Measurements from ENCODE around the gene DCST1.

The DCST1 gene

DNA sequence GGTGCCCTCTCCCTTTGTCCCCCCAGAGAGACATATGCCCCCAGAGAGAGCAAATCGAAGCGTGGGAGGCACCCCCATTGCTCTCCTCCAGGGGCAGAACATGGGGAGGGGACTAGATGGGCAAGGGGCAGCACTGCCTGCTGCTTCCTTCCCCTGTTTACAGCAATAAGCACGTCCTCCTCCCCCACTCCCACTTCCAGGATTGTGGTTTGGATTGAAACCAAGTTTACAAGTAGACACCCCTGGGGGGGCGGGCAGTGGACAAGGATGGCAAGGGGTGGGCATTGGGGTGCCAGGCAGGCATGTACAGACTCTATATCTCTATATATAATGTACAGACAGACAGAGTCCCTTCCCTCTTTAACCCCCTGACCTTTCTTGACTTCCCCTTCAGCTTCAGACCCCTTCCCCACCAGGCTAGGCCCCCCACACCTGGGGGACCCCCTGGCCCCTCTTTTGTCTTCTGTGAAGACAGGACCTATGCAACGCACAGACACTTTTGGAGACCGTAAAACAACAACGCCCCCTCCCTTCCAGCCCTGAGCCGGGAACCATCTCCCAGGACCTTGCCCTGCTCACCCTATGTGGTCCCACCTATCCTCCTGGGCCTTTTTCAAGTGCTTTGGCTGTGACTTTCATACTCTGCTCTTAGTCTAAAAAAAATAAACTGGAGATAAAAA lies 53.4 kb downstream of the DCST1 start:
- DNase-seq (ENCODE audit: low read depth) = no peak

DNA sequence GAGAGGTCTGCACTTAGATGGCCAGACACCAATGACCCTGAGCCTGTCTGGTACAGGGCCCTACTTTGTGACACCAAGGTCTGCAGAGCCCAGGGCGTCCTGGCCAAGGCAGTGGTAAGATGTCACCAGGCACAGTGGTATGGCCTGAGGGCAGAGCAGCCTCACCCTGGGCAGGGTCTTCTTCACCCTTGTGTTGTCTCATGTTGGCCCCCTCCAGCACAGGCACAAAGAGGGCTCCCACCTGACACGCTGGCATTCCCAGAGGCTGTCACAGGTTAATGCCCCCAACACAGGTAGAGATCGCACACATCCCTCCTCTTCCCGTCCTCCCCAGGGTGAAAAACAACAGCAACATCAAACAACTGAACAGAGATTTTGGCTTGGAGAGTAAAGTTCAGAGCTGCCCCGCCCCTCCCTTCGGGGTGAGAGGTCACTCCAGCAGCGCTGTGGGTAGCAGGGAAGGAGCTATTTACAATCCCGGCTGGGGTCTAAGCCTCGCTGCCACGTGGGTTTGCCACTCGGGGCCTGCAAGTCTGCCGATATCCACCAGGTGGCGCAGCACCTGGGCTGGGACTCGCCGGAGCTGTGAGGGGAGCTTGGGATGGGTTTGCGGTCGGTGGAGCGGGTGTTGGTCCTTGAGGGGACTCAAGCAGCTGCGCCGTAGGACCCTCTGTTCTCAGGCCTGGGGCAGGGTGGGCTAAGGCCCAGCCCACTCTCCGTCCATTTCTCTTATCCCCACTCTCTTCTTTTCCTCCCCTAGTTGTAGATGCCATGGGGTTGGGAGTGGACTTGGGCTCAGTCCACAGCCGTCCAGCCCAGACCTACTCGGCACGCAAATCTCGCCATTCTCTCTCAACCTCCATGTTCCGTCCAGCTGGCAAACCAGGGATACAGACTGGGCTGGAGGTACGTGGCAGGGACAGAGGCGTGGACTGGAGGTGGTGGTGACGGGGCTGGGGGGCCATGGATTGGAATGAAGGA lies 57.7 kb downstream of the DCST1 start:
- DNase-seq (ENCODE audit: low read depth) = peak; percentile 45

DNA sequence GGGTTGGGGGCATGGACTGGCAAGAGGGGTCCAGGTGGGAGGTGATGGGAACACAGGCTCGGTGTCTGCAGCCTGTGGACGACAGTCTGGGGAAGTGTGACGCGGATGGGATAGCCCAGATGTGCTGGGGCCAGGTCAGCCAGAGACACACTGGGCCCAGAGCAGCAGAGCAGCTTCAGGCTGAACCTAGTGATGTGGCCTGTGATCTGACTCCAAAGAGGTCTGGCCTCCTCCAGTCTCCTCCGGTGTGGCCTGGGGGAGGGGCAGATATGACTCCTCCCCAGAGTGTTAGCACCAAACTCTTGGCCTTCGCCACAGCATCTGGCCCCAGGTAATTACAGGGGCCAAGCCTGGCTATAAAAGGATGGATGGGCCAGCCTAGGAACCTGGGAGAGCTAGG lies 58.5 kb downstream of the DCST1 start:
- no peak for DNase-seq (ENCODE audit: low read depth)

DNA sequence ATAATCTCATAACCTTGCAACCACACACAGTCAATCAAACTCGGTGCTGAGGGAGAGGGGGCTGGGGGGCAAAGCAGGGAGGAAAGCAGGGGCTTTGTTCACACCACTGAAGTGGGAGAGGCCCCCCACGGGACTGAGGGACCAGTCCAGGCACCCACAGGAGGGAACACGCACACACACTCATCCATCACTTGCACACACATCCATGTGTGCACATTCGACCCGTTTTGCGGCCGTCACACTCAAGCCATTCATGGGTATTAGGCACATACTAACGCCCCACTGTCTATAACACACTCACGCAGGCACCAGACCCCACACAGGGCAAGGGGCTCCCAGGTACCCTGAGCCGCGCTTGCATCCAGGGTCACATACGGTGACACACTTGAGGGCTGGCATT lies 59.0 kb downstream of the DCST1 start:
- DNase-seq (ENCODE audit: low read depth) = no peak

DNA sequence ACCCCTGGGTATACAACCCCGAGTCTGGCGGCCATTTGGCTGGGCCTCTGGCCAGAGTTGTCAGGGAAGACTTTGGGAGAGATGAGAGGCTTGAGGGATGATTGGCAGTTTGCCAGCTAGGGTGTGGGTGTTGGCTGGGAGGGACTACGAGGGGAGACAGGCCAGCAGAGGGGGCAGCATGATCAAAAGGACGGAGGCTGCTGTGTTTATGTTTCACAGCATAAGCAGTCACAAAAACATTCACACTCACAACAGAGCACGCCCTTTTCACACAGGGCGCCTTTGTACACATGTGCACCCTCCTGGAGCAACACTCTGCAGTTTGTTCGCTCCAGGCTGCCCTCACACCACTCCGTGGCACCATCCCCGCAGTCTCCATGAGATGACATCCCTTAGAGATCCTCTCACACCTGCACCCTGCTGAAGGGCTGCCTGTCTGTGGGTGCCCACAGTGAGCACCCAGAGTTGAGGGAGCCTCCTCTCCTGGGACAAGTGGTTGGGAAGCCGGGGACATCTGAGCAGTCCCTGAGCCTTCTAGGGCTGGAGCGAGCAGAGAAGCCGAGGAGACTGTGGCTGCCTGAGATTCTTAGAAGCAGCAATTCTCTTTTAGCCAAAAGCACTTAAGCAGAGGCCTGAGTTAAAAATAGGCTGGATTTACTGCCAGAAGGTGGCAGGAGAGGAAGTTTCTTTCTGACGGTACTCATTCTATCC lies 60.4 kb downstream of the DCST1 start:
- DNase-seq (ENCODE audit: low read depth) = peak; percentile 27

DNA sequence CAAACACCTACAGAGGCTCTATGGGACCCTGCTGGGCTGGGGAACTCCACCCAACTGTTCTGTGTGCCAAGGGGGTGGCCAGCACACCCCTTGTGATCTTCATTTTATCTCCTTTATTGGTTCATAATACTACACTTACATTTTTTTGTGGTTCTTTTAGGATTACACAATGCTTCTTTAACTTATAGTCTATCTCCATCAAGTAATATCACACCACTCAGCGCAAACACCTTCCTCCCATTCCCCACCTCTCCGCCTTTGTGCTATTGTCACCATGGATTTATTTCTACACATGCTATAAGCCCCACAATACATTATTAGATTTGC lies 61.0 kb downstream of the DCST1 start:
- DNase-seq (ENCODE audit: low read depth) = no peak

DNA sequence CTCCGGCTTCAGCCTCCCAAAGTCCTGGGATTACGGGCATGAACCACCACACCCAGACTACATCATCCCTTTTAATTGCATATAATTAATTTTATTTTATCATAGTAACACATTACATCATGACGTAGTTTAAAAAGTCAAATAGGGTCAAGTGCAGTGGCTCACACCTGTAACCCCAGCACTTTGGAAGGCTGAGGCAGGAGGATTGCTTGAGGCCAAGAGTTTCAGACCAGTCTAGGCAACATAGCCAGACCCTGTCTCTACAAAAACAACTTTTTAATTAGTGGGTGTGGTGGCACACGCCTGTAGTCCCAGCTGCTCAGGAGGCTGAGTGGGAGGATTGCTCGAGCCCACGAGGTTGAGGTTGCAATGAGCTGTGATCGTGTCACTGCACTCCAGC lies 65.7 kb downstream of the DCST1 start:
- no peak for DNase-seq (ENCODE audit: low read depth)
